GM12875 (cell line): ENCODE measurements around the gene DYNC1I1.
"Not testable (repeated sequence)": the region's sequence is repeated elsewhere in the genome, so short reads cannot be mapped to it uniquely, and the experiment has no call there.

Experiments used
- H3K4me3 ChIP-seq: one replicate; pipeline ENCODE4 v1.5.1; 2011; ENCODE audit warnings: low read depth, low read length, control low read depth
- TF ChIP-seq, protein P1 (sequence below): IDR thresholded peaks from 2 replicates; pipeline ENCODE4 v1.5.1; 2011; ENCODE audit warnings: low read depth, mild to moderate bottlenecking, control low read depth, inconsistent platforms, low read length, moderate library complexity, borderline replicate concordance; ENCODE audit not compliant: insufficient read depth

Gene DYNC1I1

GRCh38 chr7:95931460-95932232 is 159.3 kb downstream of the DYNC1I1 start:
- H3K4me3 ChIP-seq = no peak overlapping the region
- TF ChIP-seq, protein P1, sequence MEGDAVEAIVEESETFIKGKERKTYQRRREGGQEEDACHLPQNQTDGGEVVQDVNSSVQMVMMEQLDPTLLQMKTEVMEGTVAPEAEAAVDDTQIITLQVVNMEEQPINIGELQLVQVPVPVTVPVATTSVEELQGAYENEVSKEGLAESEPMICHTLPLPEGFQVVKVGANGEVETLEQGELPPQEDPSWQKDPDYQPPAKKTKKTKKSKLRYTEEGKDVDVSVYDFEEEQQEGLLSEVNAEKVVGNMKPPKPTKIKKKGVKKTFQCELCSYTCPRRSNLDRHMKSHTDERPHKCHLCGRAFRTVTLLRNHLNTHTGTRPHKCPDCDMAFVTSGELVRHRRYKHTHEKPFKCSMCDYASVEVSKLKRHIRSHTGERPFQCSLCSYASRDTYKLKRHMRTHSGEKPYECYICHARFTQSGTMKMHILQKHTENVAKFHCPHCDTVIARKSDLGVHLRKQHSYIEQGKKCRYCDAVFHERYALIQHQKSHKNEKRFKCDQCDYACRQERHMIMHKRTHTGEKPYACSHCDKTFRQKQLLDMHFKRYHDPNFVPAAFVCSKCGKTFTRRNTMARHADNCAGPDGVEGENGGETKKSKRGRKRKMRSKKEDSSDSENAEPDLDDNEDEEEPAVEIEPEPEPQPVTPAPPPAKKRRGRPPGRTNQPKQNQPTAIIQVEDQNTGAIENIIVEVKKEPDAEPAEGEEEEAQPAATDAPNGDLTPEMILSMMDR = no peak

DNA sequence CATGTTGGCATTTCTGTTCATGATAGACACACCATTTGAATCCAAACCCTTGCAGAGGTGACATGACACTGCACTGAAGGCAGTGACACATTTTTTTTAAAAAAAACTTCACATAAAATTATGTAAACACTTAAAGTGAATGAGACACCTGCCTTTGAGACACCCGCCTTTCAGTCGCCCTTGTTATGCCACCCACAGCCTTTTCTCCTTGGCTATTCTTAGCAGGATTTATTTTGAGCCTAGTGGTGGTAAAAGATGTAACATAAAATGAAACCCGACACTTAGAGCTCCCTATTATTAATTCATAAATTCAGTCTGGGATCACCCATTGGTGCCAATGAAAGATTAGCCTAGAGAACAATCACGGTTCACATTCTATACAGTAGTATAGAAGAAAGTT is 161.3 kb downstream of the DYNC1I1 start:
- no peak overlapping the region for H3K4me3 ChIP-seq
- TF ChIP-seq, protein P1 = no peak

DNA sequence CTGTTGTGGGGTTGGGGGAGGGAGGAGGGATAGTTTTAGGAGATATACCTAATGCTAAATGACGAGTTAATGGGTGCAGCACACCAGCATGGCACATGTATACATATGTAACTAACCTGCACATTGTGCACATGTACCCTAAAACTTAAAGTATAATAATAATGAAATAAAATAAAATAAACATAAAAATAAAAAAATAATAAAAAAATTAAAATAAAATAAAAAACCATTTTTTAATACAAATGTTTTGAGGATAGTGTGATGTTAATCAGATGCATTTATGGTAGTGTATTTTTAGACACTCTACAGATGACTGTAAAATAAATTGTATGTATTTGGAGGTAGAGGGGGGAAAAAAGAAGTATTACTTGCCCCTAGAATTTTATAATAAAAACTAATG is 172.5 kb downstream of the DYNC1I1 start:
- not testable (repeated sequence) for H3K4me3 ChIP-seq

DNA sequence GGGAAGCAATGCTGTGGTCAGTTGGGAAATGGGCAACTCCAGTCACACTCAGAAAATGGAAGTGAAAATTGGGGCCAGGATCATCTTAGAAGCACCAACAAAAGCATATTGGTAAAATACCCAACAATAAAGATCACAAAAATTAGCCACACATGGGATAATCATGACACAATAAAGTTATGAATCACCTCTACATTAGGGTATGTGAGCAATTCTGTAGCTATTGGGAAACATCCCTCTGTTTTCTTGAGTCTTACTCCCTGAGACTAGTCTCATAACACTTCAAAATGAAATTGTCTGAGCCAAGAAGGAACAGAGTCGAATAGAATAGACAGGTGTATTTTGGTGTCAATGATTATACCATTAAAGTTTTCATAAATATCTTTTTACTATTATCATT is 178.3 kb downstream of the DYNC1I1 start:
- TF ChIP-seq, protein P1 = no peak
- H3K4me3 ChIP-seq = no peak overlapping the region

GRCh38 chr7:95951531-95951930 is 179.2 kb downstream of the DYNC1I1 start:
- TF ChIP-seq, protein P1 = no peak
- no peak overlapping the region for H3K4me3 ChIP-seq

DNA sequence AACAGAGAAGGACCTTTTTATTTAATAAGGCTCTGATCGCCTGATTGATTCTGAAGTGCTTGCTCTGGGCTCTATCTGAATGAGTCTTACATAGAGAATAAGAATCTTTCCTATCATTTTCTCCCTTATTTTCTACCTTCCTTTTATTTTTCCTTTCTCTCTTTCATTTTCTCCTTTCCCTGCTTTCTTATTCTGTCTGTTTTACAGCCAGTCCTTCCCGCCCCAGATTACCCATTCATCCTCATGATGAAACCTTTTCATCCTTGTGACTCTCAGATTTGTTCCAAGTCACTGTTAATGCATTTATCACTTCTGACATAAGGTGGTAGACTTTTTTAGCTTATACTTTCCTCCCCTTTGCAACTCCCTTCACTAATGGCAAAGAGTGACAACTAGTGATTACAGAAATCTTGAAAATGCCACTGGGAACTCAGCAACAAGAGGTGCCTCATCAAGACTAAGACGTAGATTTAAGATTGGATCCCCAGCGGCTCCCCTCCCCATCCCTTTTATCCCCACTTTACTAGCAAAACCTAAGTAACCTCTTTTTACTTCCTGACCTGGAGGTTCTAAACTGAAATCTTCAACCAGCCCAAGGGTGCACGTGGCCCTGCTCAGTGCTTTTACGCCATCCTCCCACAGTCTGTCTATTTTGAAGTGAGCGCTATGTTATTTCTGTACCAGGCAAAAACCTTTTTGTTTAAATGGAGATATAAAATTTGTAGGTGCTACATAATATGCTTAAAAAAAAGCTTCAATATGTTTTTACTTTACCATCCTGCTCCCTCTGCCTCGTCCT is 179.8 kb downstream of the DYNC1I1 start:
- no peak overlapping the region for H3K4me3 ChIP-seq
- TF ChIP-seq, protein P1 = no peak

DNA sequence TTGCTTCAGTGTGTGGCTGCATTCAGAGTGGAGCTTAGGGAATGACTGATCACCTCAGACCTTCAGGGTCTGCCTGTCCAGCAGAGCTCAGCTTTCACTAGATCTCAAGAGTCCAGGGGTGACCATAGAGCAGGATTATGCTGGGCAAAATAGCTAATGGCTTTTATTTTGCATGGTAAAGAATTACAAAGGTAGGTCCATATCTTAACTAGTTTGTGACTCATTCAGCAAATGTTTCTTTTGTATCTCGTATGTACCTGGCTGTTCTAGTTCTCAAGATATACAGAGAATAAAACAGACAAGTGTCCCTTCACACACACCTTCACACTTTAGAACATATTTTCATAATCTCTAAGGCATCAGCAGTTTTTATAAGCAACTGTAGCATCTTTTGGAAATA is 180.5 kb downstream of the DYNC1I1 start:
- no peak overlapping the region for H3K4me3 ChIP-seq
- TF ChIP-seq, protein P1 = no peak
